ENCODE results near the gene MGST2.
"Not testable (repeated sequence)": the region's sequence is repeated elsewhere in the genome, so short reads cannot be mapped to it uniquely, and the experiment has no call there.

MGST2 gene

GRCh38 chr4:139669890-139670289, 4.3 kb downstream of the MGST2 start:
- DNase-seq (ENCODE audit: low spot score): no peak

- no peak for DNase-seq (ENCODE audit: low spot score)
Observed at GRCh38 chr4:139670775-139671174, 5.2 kb downstream of the MGST2 start.

GRCh38 chr4:139672215-139672614, 6.6 kb downstream of the MGST2 start:
- no peak for DNase-seq (ENCODE audit: low spot score)

GRCh38 chr4:139672732-139673131, 7.1 kb downstream of the MGST2 start:
- DNase-seq (ENCODE audit: low spot score): no peak

GRCh38 chr4:139674875-139675550, 9.4 kb downstream of the MGST2 start:
- no peak for DNase-seq (ENCODE audit: low spot score)

- no peak for DNase-seq (ENCODE audit: low spot score)
Observed at GRCh38 chr4:139675651-139676050, 10.0 kb downstream of the MGST2 start.

GRCh38 chr4:139676365-139676764, 10.7 kb downstream of the MGST2 start:
- DNase-seq (ENCODE audit: low spot score): no peak

- no peak for DNase-seq (ENCODE audit: low spot score)
Observed at GRCh38 chr4:139676913-139677585, 11.4 kb downstream of the MGST2 start.

- DNase-seq (ENCODE audit: low spot score): no peak
Observed at GRCh38 chr4:139682309-139682708, 16.7 kb downstream of the MGST2 start.

- no peak for DNase-seq (ENCODE audit: low spot score)
Observed at GRCh38 chr4:139682741-139683151, 17.1 kb downstream of the MGST2 start.

- no peak for DNase-seq (ENCODE audit: low spot score)
Observed at GRCh38 chr4:139684351-139684750, 18.7 kb downstream of the MGST2 start.

- DNase-seq (ENCODE audit: low spot score): no peak
Observed at GRCh38 chr4:139685180-139685579, 19.6 kb downstream of the MGST2 start.

- no peak for DNase-seq (ENCODE audit: low spot score)
Observed at GRCh38 chr4:139686130-139686529, 20.5 kb downstream of the MGST2 start.

- no peak for DNase-seq (ENCODE audit: low spot score)
Observed at GRCh38 chr4:139686988-139687387, 21.4 kb downstream of the MGST2 start.

- peak; percentile 18 for DNase-seq (ENCODE audit: low spot score)
Observed at GRCh38 chr4:139689093-139689722, 23.6 kb downstream of the MGST2 start.

- DNase-seq (ENCODE audit: low spot score): no peak
Observed at GRCh38 chr4:139690419-139690818, 24.8 kb downstream of the MGST2 start.

GRCh38 chr4:139692309-139693012, 26.8 kb downstream of the MGST2 start:
- DNase-seq (ENCODE audit: low spot score): peak; percentile 16

GRCh38 chr4:139694522-139695107, 29.0 kb downstream of the MGST2 start:
- DNase-seq (ENCODE audit: low spot score): no peak

GRCh38 chr4:139696491-139696890, 30.9 kb downstream of the MGST2 start:
- no peak for DNase-seq (ENCODE audit: low spot score)

- DNase-seq (ENCODE audit: low spot score): not testable (repeated sequence)
Observed at GRCh38 chr4:139698167-139698925, 32.7 kb downstream of the MGST2 start.

- no peak for DNase-seq (ENCODE audit: low spot score)
Observed at GRCh38 chr4:139700568-139700967, 34.9 kb downstream of the MGST2 start.

All from HuH-7.5 (cell line).